ENCODE measurements around the gene TNFSF12. TPM values are rescaled to one million over a fixed set of nuclear protein-coding genes. Genes with fewer than 3 reads are reported as not detected.
A peak's percentile ranks its signal among the peaks of the same experiment; 100 is the strongest.

The TNFSF12 gene
- polyA plus RNA-seq, 2 of the 4 experiments (the other 2 are of a cell fraction) = 9.9 to 11.9 TPM

GRCh38 chr17:7509937-7510336 lies 38.9 kb upstream of the TNFSF12 start:
- CTCF ChIA-PET = interaction anchor here (0.5 to 6.7 kb wide), 3 partner anchors 10 to 348 kb away, joined by 3 to 72 read pairs (median 37); partner anchors contain the start of gene SENP3
- no peak for FAIRE-seq
- Histone ChIP-seq H3K9me3 (no peaks in the 10 kb centered on the region), H3K4me3 (no peak overlapping the region), H3K4me1 (no peaks in the 10 kb centered on the region), H3K4me2 (no peak overlapping the region), H3K27ac (no peak overlapping the region)
- no peak for DNase-seq (ENCODE audit: low read depth in 1 of 2, low spot score in 1 of 2)
- no peak for TF ChIP-seq CHD4 (IDR thresholded peaks at IDR 0.05; ENCODE audit: borderline replicate concordance)
- no peak for TF ChIP-seq PBX3 (IDR thresholded peaks at IDR 0.05)
- TF ChIP-seq ZNF302 (CRISPR knock-in tag; IDR thresholded peaks at IDR 0.05) = no peak
- no peak for TF ChIP-seq POLR2A (IDR thresholded peaks at IDR 0.05; ENCODE audit: low read length)
- no peak for TF ChIP-seq RNF2 (IDR thresholded peaks at IDR 0.05; ENCODE audit: borderline replicate concordance, low read depth)
- TF ChIP-seq SREBF2 (IDR thresholded peaks at IDR 0.05) = no peak
- TF ChIP-seq HOXB13 (CRISPR knock-in tag; IDR thresholded peaks at IDR 0.05; ENCODE audit: low read depth) = no peak
- no peak for TF ChIP-seq HEYL (CRISPR knock-in tag; IDR thresholded peaks at IDR 0.05)
- TF ChIP-seq E2F6 (IDR thresholded peaks at IDR 0.05; ENCODE audit: borderline replicate concordance, low read depth) = no peak
- TF ChIP-seq EHF (CRISPR knock-in tag; IDR thresholded peaks at IDR 0.05) = no peak
- no peak for TF ChIP-seq EHMT2 (IDR thresholded peaks at IDR 0.05; ENCODE audit: low read depth)
- no peak for TF ChIP-seq PHF8 (IDR thresholded peaks at IDR 0.05; ENCODE audit: borderline replicate concordance, low read depth)
- TF ChIP-seq CBX8 (IDR thresholded peaks at IDR 0.05) = no peak
- TF ChIP-seq REST (IDR thresholded peaks at IDR 0.05) = no peak
- TF ChIP-seq MAX (IDR thresholded peaks at IDR 0.05) = no peak
- TF ChIP-seq HOXA7 (CRISPR knock-in tag; IDR thresholded peaks at IDR 0.05) = no peak
- no peak for TF ChIP-seq FOSB (CRISPR knock-in tag; IDR thresholded peaks at IDR 0.05)
- TF ChIP-seq MYC (IDR thresholded peaks at IDR 0.05; ENCODE audit: borderline replicate concordance, low read length) = no peak
- POLR2A ChIA-PET = interaction anchor here (1.4 kb wide), 1 partner anchor 26 kb away, joined by 5 read pairs; the partner anchor contains the start of gene POLR2A
- ATAC-seq = no peak
- WGBS (ENCODE audit: missing lambda C conversion rate) = 78% methylated on average over 5 of the region's 5 CpGs

- POLR2A ChIA-PET = interaction anchor here (1.1 kb wide), 1 partner anchor 50 kb away, joined by 3 read pairs; no protein-coding TSS in a partner anchor
- H3K4me3 ChIP-seq = no peak overlapping the region
- no peaks in the 10 kb centered on the region for H3K4me1 ChIP-seq
- no peak overlapping the region for H3K4me2 ChIP-seq
- H3K27ac ChIP-seq = no peak overlapping the region
- 91% methylated on average over 10 of the region's 10 CpGs for WGBS (ENCODE audit: missing lambda C conversion rate)
- DNase-seq (ENCODE audit: low read depth in 1 of 2, low spot score in 1 of 2) = no peak
- no peak for FAIRE-seq
- TF ChIP-seq ZNF302 (CRISPR knock-in tag; IDR thresholded peaks at IDR 0.05) (no peak), CTCF (IDR thresholded peaks at IDR 0.05) (no peak), JUNB (IDR thresholded peaks at IDR 0.05) (no peak), CBX8 (IDR thresholded peaks at IDR 0.05) (no peak), BHLHE40 (IDR thresholded peaks at IDR 0.05; ENCODE audit: low read depth, low read length) (no peak), ATOH8 (CRISPR knock-in tag; IDR thresholded peaks at IDR 0.05; ENCODE audit: low read depth) (no peak), HEYL (CRISPR knock-in tag; IDR thresholded peaks at IDR 0.05) (no peak), CBX2 (IDR thresholded peaks at IDR 0.05; ENCODE audit: borderline replicate concordance, low read depth) (no peak), MAFK (IDR thresholded peaks at IDR 0.05; ENCODE audit: partially characterized antibody) (no peak), ZC3H11A (IDR thresholded peaks at IDR 0.05) (no peak), JUN (IDR thresholded peaks at IDR 0.05) (no peak), HES2 (IDR thresholded peaks at IDR 0.05) (no peak)
- no peaks in the 10 kb centered on the region for H3K9me3 ChIP-seq
- peak; percentile 4 to 12; a peak in 2 of 6 replicates for ATAC-seq
- CTCF ChIA-PET = interaction anchor here (0.8 to 9.8 kb wide), 5 partner anchors 9 to 53 kb away, joined by 4 to 232 read pairs (median 4); partner anchors contain the start of genes SENP3 and TNFSF13
Observed at GRCh38 chr17:7511108-7511507, 37.8 kb upstream of the TNFSF12 start.

All from A549 (cell line).